Neuronal stem cell (in vitro differentiated cells): ENCODE data around the gene SLC35A5.

Experiments used
- DNase-seq: peaks from one replicate; pipeline ENCODE4 v3.0.0-alpha.2; 2013; ENCODE audit warnings: low spot score
- H2AFZ ChIP-seq: one replicate; pipeline ENCODE4 v1.6.1; 2013; ENCODE audit warnings: mild to moderate bottlenecking, low read length, inconsistent platforms
- H2AK5ac ChIP-seq: 2 replicates; pipeline ENCODE4 v1.6.1; 2013; ENCODE audit warnings: low read depth, mild to moderate bottlenecking, inconsistent platforms, low read length, moderate library complexity, mixed read lengths
- H2BK120ac ChIP-seq: 2 replicates; pipeline ENCODE4 v1.6.1; 2013; ENCODE audit warnings: low read depth, mild to moderate bottlenecking, inconsistent platforms, low read length, moderate library complexity, mixed read lengths
- H2BK12ac ChIP-seq: one replicate; pipeline ENCODE4 v1.6.1; 2013; ENCODE audit warnings: low read length, inconsistent platforms
- H2BK15ac ChIP-seq: 2 replicates; pipeline ENCODE4 v1.6.1; 2013; ENCODE audit warnings: mild to moderate bottlenecking, low read length, inconsistent platforms, mixed read lengths
- H2BK5ac ChIP-seq: one replicate; pipeline ENCODE4 v1.6.1; 2013; ENCODE audit warnings: inconsistent platforms, mild to moderate bottlenecking, low read length, moderate library complexity
- H3K14ac ChIP-seq: one replicate; pipeline ENCODE4 v1.6.1; 2013; ENCODE audit warnings: low read length, inconsistent platforms
- H3K18ac ChIP-seq: 2 replicates; pipeline ENCODE4 v1.6.1; 2013; ENCODE audit warnings: low read length, inconsistent platforms
- H3K23ac ChIP-seq: 2 replicates; pipeline ENCODE4 v1.6.1; 2013; ENCODE audit warnings: low read depth, mild to moderate bottlenecking, mixed read lengths, low read length, inconsistent platforms; ENCODE audit not compliant: poor library complexity
- H3K27ac ChIP-seq: replicated peaks from 3 replicates; pipeline ENCODE4 v1.5.1; 2013; ENCODE audit warnings: low read length, inconsistent platforms
- H3K27me3 ChIP-seq, 3 experiments: 2 replicates each; pipeline ENCODE4 v1.6.1; 2013; ENCODE audit warnings: low read length in 3 of 3, mild to moderate bottlenecking in 2 of 3, inconsistent platforms in 1 of 3, low read depth in 1 of 3, mixed read lengths in 1 of 3, moderate library complexity in 1 of 3; ENCODE audit not compliant: control insufficient read depth in 3 of 3, insufficient read depth in 3 of 3
- H3K36me3 ChIP-seq, 2 donors: replicated peaks in 1 of 2; 2 replicates each; pipeline ENCODE4 v1.6.1; 2013; ENCODE audit warnings: low read length in 2 of 2; ENCODE audit not compliant: control insufficient read depth in 2 of 2, insufficient read depth in 2 of 2
- H3K4ac ChIP-seq: 2 replicates; pipeline ENCODE4 v1.6.1; 2013; ENCODE audit warnings: inconsistent platforms, mild to moderate bottlenecking, low read length, moderate library complexity
- H3K4me1 ChIP-seq, 2 donors: 1 replicate in 1 of 2; 2 replicates in 1 of 2; pipeline ENCODE4 v1.6.1; 2013; ENCODE audit warnings: low read length in 2 of 2, low read depth in 1 of 2; ENCODE audit not compliant: control insufficient read depth in 2 of 2, insufficient read depth in 1 of 2
- H3K4me2 ChIP-seq: one replicate; pipeline ENCODE4 v1.6.1; 2013; ENCODE audit warnings: mild to moderate bottlenecking, low read length, inconsistent platforms; ENCODE audit not compliant: insufficient read depth, poor library complexity, severe bottlenecking
- H3K4me3 ChIP-seq, 2 donors: 2 replicates each; pipeline ENCODE4 v1.5.1; 2013; ENCODE audit warnings: low read length in 2 of 2, mild to moderate bottlenecking in 2 of 2, inconsistent platforms in 1 of 2, moderate library complexity in 1 of 2
- H3K79me1 ChIP-seq: one replicate; pipeline ENCODE4 v1.6.1; 2013; ENCODE audit warnings: low read depth, mild to moderate bottlenecking, inconsistent platforms, low read length, moderate library complexity
- H3K9ac ChIP-seq: one replicate; pipeline ENCODE4 v1.6.1; 2013; ENCODE audit warnings: mild to moderate bottlenecking, low read depth, low read length, inconsistent platforms; ENCODE audit not compliant: poor library complexity
- H3K9me3 ChIP-seq, 2 donors: replicated peaks in 1 of 2; 2 replicates each; pipeline versions ENCODE3 to v1.6.1; 2013; ENCODE audit warnings: low read length in 2 of 2, mild to moderate bottlenecking in 2 of 2, inconsistent platforms in 1 of 2, low read depth in 1 of 2, mixed read lengths in 1 of 2, moderate library complexity in 1 of 2; ENCODE audit not compliant: control insufficient read depth in 2 of 2, insufficient read depth in 1 of 2
- H4K8ac ChIP-seq: one replicate; pipeline ENCODE4 v1.6.1; 2013; ENCODE audit warnings: low read depth, mild to moderate bottlenecking, inconsistent platforms, low read length, moderate library complexity
- H4K91ac ChIP-seq: one replicate; pipeline ENCODE4 v1.6.1; 2013; ENCODE audit warnings: low read length, low read depth, mild to moderate bottlenecking, inconsistent platforms; ENCODE audit not compliant: poor library complexity
- WGBS, 2 donors: extraction: QIAGEN DNeasy Blood & Tissue Kit; methylation state at CpG; one replicate each; pipeline ENCODE4 v1.1.7; 2013; ENCODE audit warnings: missing lambda C conversion rate in 2 of 2, mixed read lengths in 1 of 2; ENCODE audit not compliant: insufficient read length in 2 of 2, insufficient replicate concordance in 1 of 2; ENCODE audit errors: extremely low coverage in 2 of 2; 5-methylcytosine and 5-hydroxymethylcytosine counted together

SLC35A5 gene

DNA sequence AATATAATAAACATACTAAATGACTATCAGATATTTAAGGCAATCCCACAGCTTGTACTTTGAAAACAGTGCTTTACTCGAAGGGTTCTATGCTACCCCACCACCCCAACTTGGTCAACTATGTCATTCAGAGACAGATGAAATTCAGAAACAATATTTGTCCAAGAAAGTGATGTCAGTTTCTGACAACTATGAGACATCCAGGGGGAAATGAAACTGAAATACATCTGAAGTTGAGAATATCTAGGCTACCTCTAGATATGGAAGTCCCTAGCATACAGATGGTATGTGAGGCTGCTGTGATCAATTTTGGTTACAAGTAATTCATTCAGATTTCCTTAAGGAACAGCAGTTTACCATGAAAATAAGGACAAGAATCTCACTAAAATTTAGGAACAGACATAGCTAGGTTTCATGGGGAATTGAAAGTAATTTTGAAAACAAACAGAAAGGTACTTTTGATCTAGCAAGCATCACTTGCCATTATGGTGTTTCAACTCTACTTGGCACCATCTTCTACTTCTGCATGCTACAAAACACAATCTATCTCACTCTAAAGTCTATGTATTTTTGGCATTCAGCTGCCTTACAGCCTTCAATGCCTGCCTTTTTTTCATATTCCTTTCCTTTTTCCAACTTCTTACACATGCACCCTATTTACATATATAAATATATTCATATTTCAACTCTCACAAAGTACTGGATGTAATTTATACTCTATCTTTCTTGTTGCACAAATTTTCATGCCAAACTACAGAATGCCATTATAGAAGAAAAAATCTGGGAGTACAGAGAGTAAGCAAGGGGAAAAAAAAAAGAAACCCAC is 21.8 kb upstream of the SLC35A5 start:
- no peak overlapping the region for H2BK120ac ChIP-seq
- no peak for DNase-seq
- no peaks in the 10 kb centered on the region for H3K79me1 ChIP-seq
- no peak overlapping the region for H3K4me3 ChIP-seq
- no peak overlapping the region for H4K8ac ChIP-seq
- no peak overlapping the region for H2BK12ac ChIP-seq
- no peak overlapping the region for H3K9ac ChIP-seq
- H3K23ac ChIP-seq = no peak overlapping the region
- no CpG with 5 or more reads among the region's 1 CpG for WGBS, 2 donors
- no peak overlapping the region for H3K4ac ChIP-seq
- H2BK5ac ChIP-seq = no peak overlapping the region
- H3K14ac ChIP-seq = no peak overlapping the region
- no peak overlapping the region for H3K27ac ChIP-seq
- H3K9me3 ChIP-seq = no peaks in the 10 kb centered on the region
- H3K36me3 ChIP-seq = peaks cover 0 to 62% of the 10 kb centered on the region in 2 donors
- no peak overlapping the region for H4K91ac ChIP-seq
- H3K4me2 ChIP-seq = no peak overlapping the region
- H3K18ac ChIP-seq = no peak overlapping the region
- H2AFZ ChIP-seq = no peak overlapping the region
- H2AK5ac ChIP-seq = no peak overlapping the region
- no peaks in the 10 kb centered on the region for H3K27me3 ChIP-seq
- H3K4me1 ChIP-seq = no peaks in the 10 kb centered on the region
- no peak overlapping the region for H2BK15ac ChIP-seq

DNA sequence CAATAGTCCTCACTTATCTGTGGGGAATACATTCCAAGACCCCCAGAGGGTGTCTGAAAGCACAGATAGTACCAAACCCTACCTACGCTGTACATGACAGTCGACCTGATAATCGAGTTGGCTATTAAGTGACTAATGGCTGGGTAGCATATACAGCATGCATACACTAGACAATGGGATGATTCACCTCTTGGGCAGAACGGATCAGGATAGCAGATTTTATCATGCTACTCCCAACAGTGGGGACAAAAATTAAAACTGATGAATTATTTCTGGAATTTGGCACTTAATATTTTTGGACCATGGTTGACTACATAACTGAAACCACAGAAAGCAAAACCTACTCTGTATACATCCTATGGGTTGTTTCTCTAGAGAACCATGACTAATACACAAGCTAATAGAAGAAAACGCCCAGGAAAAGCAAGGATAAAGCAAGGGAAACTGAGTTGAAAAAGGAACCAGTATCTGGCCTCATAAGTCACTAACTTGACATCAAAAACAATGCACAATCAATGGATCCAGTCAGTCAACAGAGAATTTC is 15.6 kb upstream of the SLC35A5 start:
- H4K8ac ChIP-seq = no peak overlapping the region
- no peak overlapping the region for H3K27ac ChIP-seq
- H3K4me1 ChIP-seq = no peaks in the 10 kb centered on the region
- H3K79me1 ChIP-seq = no peaks in the 10 kb centered on the region
- no peak overlapping the region for H2BK120ac ChIP-seq
- no peaks in the 10 kb centered on the region for H3K27me3 ChIP-seq
- H3K18ac ChIP-seq = no peak overlapping the region
- WGBS, 2 donors = no CpG with 5 or more reads among the region's 5 CpGs
- no peak overlapping the region for H3K9ac ChIP-seq
- no peak overlapping the region for H3K4ac ChIP-seq
- no peak overlapping the region for H3K14ac ChIP-seq
- H2BK5ac ChIP-seq = no peak overlapping the region
- no peak overlapping the region for H2BK12ac ChIP-seq
- H3K4me2 ChIP-seq = no peak overlapping the region
- H2BK15ac ChIP-seq = no peak overlapping the region
- H3K23ac ChIP-seq = no peak overlapping the region
- H2AFZ ChIP-seq = no peak overlapping the region
- no peaks in the 10 kb centered on the region for H3K9me3 ChIP-seq
- H3K36me3 ChIP-seq = peaks cover 0 to 80% of the 10 kb centered on the region in 2 donors
- H3K4me3 ChIP-seq = no peak overlapping the region
- DNase-seq = no peak
- H4K91ac ChIP-seq = no peak overlapping the region
- H2AK5ac ChIP-seq = no peak overlapping the region

DNA sequence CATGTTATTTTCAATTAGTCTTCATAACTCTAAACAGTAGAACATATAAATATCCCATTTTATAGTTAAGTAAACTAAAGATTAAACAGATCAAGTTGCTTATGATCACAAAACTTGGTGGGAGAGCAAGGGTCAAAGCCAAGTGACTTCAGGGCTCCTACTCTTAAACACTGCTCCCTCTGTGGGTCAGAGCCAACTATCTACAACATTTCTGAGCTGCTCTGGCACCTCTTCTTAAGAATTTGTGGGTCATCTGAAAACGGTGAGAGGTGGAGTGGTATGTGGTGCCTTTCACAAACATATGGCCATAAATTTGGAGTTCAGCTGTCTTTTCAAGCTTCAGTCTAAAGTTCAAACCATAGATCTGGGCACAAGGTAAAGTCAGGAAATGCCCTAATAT is 11.0 kb upstream of the SLC35A5 start:
- no peak for DNase-seq
- Histone ChIP-seq H3K14ac (no peak overlapping the region), H2AFZ (no peak overlapping the region), H2BK12ac (no peak overlapping the region), H3K27ac (no peak overlapping the region), H3K18ac (no peak overlapping the region), H2BK5ac (no peak overlapping the region), H3K9ac (no peak overlapping the region), H3K4ac (no peak overlapping the region), H3K36me3 (peaks cover 0 to 52% of the 10 kb centered on the region in 2 donors), H2AK5ac (no peak overlapping the region), H3K27me3 (no peaks in the 10 kb centered on the region), H2BK120ac (no peak overlapping the region), H4K8ac (no peak overlapping the region), H3K9me3 (peaks cover 0 to under 1% of the 10 kb centered on the region in 2 donors), H3K79me1 (no peaks in the 10 kb centered on the region), H3K23ac (no peak overlapping the region), H4K91ac (no peak overlapping the region), H3K4me3 (no peak overlapping the region), H3K4me2 (no peak overlapping the region), H3K4me1 (no peaks in the 10 kb centered on the region), H2BK15ac (no peak overlapping the region)
- WGBS, 2 donors = no CpG with 5 or more reads among the region's 1 CpG

DNA sequence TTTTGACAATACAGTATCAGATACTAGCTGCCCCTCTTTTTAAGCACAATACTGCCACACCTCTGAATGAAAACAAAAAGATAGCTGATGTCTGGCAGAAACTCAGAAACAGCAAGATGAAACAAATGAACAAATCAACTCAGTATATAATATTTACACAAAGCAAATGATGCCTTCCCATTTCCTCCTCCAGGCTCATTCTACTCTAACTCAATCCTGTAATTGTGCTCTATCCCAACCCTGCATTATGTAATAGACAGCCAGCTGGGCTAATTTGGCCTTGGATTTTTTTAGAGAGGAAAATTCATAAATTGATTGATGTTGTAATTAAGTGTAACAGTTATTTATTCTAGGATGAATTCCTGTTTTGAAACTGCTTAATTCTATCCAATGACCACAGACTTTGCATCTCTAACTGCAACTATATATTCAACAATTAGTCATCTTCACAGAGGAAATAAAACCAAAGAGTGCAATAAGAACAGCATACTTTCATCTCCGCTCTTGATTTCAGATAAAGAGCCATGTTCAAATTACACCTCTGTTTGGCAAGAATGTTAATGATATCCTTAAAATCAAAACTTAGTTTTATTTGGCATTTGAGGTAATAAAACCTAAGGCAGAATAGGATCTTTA is 6.2 kb upstream of the SLC35A5 start:
- WGBS, 2 donors = no CpG with 5 or more reads among the region's 1 CpG
- Histone ChIP-seq H3K36me3 (peaks cover 0 to 22% of the 10 kb centered on the region in 2 donors), H3K4me3 (no peak overlapping the region), H4K8ac (no peak overlapping the region), H3K27ac (no peak overlapping the region), H2AFZ (no peak overlapping the region), H2AK5ac (no peak overlapping the region), H3K4me2 (no peak overlapping the region), H3K14ac (no peak overlapping the region), H3K23ac (no peak overlapping the region), H4K91ac (no peak overlapping the region), H3K18ac (no peak overlapping the region), H3K4me1 (peaks cover 0 to 7% of the 10 kb centered on the region in 2 donors), H2BK120ac (no peak overlapping the region), H3K79me1 (no peaks in the 10 kb centered on the region), H2BK5ac (no peak overlapping the region), H2BK15ac (no peak overlapping the region), H3K9ac (no peak overlapping the region), H3K4ac (no peak overlapping the region), H3K9me3 (peaks cover 0 to 3% of the 10 kb centered on the region in 2 donors), H3K27me3 (no peaks in the 10 kb centered on the region), H2BK12ac (no peak overlapping the region)
- DNase-seq = no peak
